Panc1 (cell line): ENCODE measurements around the gene GRB7. TPM values are rescaled to one million over a fixed set of nuclear protein-coding genes. Genes with fewer than 3 reads are reported as not detected.

Source experiments
- ATAC-seq: fragments of 200-7000 bp; cut with Tn5 transposase; 2 replicates; pipeline ENCODE4 v1.9.1; 2020; ENCODE audit warnings: mild to moderate bottlenecking, moderate library complexity
- BruUV-seq: library from RNA; stranded (reverse); fragments of 400-500 nt; replicated peaks from 2 replicates; lab custom pipeline; 2021; lab: Mats Ljungman, UMichigan
- CTCF ChIA-PET: fragments of 300-600 bp; sonication (Branson Sonifier 250); formaldehyde crosslinking; loops from one replicate; lab custom pipeline; 2022; ENCODE audit warnings: antibody characterized with exemption; lab: Charles Lee
- POLR2A ChIA-PET: fragments of 300-600 bp; sonication (Branson Sonifier 250); formaldehyde crosslinking; loops from one replicate; lab custom pipeline; 2022; ENCODE audit warnings: antibody characterized with exemption; lab: Charles Lee
- DNase-seq: peaks from one replicate; pipeline ENCODE4 v3.0.0-alpha.2; 2010; ENCODE audit warnings: low read depth, low spot score
- H3K27ac ChIP-seq: 2 replicates; pipeline ENCODE4 v1.5.1; 2011; ENCODE audit warnings: mild to moderate bottlenecking, low read length, inconsistent platforms
- H3K27me3 ChIP-seq: fragments of 200-500 bp; sonication (Bioruptor generic); 2 replicates; pipeline ENCODE4 v1.6.0; 2014; ENCODE audit warnings: low read length, inconsistent platforms; ENCODE audit not compliant: control insufficient read depth, insufficient read depth
- H3K36me3 ChIP-seq: fragments of 200-500 bp; sonication (Bioruptor generic); 2 replicates; pipeline ENCODE4 v1.5.1; 2014; ENCODE audit warnings: inconsistent platforms, mild to moderate bottlenecking, low read length, moderate library complexity; ENCODE audit not compliant: control insufficient read depth, insufficient read depth
- H3K4me1 ChIP-seq: 2 replicates; pipeline ENCODE4 v1.5.1; 2011; ENCODE audit warnings: inconsistent platforms, mild to moderate bottlenecking, low read length, moderate library complexity; ENCODE audit not compliant: control insufficient read depth, insufficient read depth
- H3K4me3 ChIP-seq, 2 experiments: 2 replicates each; pipeline ENCODE4 v1.5.1; 2011 to 2012; ENCODE audit warnings: low read depth in 2 of 2, low read length in 2 of 2, mild to moderate bottlenecking in 2 of 2, inconsistent platforms in 1 of 2, moderate library complexity in 1 of 2
- H3K9me3 ChIP-seq: fragments of 200-500 bp; sonication (Bioruptor generic); 2 replicates; pipeline ENCODE4 v1.5.1; 2014; ENCODE audit warnings: low read depth, mild to moderate bottlenecking, inconsistent platforms, low read length, moderate library complexity; ENCODE audit not compliant: control insufficient read depth, insufficient read depth
- POLR2AphosphoS5 ChIP-seq: IDR thresholded peaks from 2 replicates; pipeline ENCODE4 v1.6.1; 2012; ENCODE audit warnings: mild to moderate bottlenecking, low read depth, low read length, moderate library complexity
- REST ChIP-seq, 2 experiments: IDR thresholded peaks; 2 replicates each; pipeline ENCODE4 v1.6.1; 2011 to 2012; ENCODE audit warnings: low read depth in 2 of 2, control low read depth in 1 of 2, low read length in 1 of 2, mild to moderate bottlenecking in 1 of 2, moderate library complexity in 1 of 2; ENCODE audit not compliant: insufficient read depth in 1 of 2
- SIN3A ChIP-seq: IDR thresholded peaks from 2 replicates; pipeline ENCODE4 v1.6.1; 2012; ENCODE audit warnings: low read depth, mild to moderate bottlenecking, low read length, moderate library complexity, borderline replicate concordance; ENCODE audit not compliant: insufficient read depth
- TCF7L2 ChIP-seq: IDR thresholded peaks from 2 replicates; pipeline ENCODE4 v1.6.1; 2011; ENCODE audit warnings: mild to moderate bottlenecking, low read depth, low read length, inconsistent platforms
- in situ Hi-C: cut with HindIII; loops from 2 replicates; pipeline ENCODE4 v1.10.0; 2016; ENCODE audit warnings: low sequenced_read_pairs, low pct_unique_long_range_greater_than_20kb
- intact Hi-C: fragments of 100-400 bp; cut with micrococcal nuclease; formaldehyde crosslinking; loops from one replicate; pipeline ENCODE4 v1.10.0; 2022; ENCODE audit not compliant: unreplicated experiment
- total RNA-seq: library from RNA; stranded (reverse); gene quantifications from one replicate; pipeline ENCODE4 v1.2.1, GENCODE V29; 2021; ENCODE audit not compliant: unreplicated experiment
- TF ChIP-seq, protein P1 (sequence below): fragments of 450-650 bp; IDR thresholded peaks from 2 replicates; pipeline ENCODE4 v1.5.1; 2017; ENCODE audit warnings: mild to moderate bottlenecking

Gene GRB7
- total RNA-seq, 1 experiment from 2014 or later: 2.8 TPM

DNA sequence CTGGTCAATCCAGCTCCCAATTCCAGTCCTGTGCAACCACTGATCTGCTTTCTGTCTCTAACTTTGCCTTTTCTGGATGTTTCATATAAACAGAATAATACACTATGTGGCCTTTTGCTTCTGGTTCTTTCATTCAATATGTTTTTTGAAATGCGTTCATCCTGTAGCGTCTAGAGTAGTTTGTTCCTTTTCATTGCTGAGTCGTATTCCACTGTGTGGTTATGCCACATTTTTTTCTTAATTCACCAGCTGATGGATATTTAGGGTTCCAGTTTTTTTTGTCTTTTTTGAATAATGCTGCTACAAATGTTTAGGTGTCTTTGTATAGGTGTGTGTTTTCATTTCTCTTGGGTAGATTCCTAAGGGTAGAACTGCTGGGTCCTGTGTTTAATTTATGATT is 5.2 kb upstream of the GRB7 start:
- Histone ChIP-seq H3K4me1 (0 out of 2 replicates have a peak, but pooled peaks cover 5% of the 10 kb centered on the region), H3K4me3 (no peak overlapping the region), H3K9me3 (no peaks in the 10 kb centered on the region), H3K27me3 (no peaks in the 10 kb centered on the region), H3K36me3 (no peaks in the 10 kb centered on the region), H3K27ac (no peak overlapping the region)
- no TSS peak for BruUV-seq
- POLR2A ChIA-PET: no interaction called here
- ATAC-seq (no peak), DNase-seq (no peak)
- in situ Hi-C loops: no loop called here
- intact Hi-C loops: no loop called here
- no peak for TF ChIP-seq REST (IDR thresholded peaks at IDR 0.05; ENCODE audit: insufficient read depth in 1 of 2, low read depth in 2 of 2, low read length in 1 of 2)
- TF ChIP-seq SIN3A: no peak
- TF ChIP-seq, protein P1, sequence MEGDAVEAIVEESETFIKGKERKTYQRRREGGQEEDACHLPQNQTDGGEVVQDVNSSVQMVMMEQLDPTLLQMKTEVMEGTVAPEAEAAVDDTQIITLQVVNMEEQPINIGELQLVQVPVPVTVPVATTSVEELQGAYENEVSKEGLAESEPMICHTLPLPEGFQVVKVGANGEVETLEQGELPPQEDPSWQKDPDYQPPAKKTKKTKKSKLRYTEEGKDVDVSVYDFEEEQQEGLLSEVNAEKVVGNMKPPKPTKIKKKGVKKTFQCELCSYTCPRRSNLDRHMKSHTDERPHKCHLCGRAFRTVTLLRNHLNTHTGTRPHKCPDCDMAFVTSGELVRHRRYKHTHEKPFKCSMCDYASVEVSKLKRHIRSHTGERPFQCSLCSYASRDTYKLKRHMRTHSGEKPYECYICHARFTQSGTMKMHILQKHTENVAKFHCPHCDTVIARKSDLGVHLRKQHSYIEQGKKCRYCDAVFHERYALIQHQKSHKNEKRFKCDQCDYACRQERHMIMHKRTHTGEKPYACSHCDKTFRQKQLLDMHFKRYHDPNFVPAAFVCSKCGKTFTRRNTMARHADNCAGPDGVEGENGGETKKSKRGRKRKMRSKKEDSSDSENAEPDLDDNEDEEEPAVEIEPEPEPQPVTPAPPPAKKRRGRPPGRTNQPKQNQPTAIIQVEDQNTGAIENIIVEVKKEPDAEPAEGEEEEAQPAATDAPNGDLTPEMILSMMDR: no peak
- CTCF ChIA-PET: no interaction called here

- Histone ChIP-seq H3K4me1 (peaks cover 27% of the 10 kb centered on the region), H3K36me3 (no peaks in the 10 kb centered on the region; the same call in 1 of the 2 replicates), H3K4me3 (no peak overlapping the region), H3K27me3 (no peaks in the 10 kb centered on the region), H3K27ac (no peak overlapping the region), H3K9me3 (no peaks in the 10 kb centered on the region)
- DNase-seq (no peak), ATAC-seq (no peak)
- CTCF ChIA-PET: no interaction called here
- intact Hi-C loops: no loop called here
- in situ Hi-C loops: no loop called here
- POLR2A ChIA-PET: no interaction called here
- TF ChIP-seq TCF7L2 (no peak), SIN3A (no peak), POLR2AphosphoS5 (no peak), REST (IDR thresholded peaks at IDR 0.05; ENCODE audit: insufficient read depth in 1 of 2, low read depth in 2 of 2, low read length in 1 of 2) (no peak)
- TF ChIP-seq, protein P1: no peak
- no TSS peak for BruUV-seq
Observed at GRCh38 chr17:39735882-39736281, 1.9 kb upstream of the GRB7 start.
